HG03025 (cell line): Measurements from ENCODE around the gene TBC1D5.

ENCODE experiments used
- ATAC-seq: cut with Tn5 transposase; IDR thresholded peaks from one replicate; pipeline ENCODE4 v1.9.1; 2021; ENCODE audit warnings: mild to moderate bottlenecking, moderate library complexity; ENCODE audit not compliant: unreplicated experiment, low FRiP score

The TBC1D5 gene

GRCh38 chr3:17607905-17608304 is 134.5 kb downstream of the TBC1D5 start:
- ATAC-seq, result no peak

GRCh38 chr3:17605934-17606333 is 136.5 kb downstream of the TBC1D5 start:
- ATAC-seq, result no peak

DNA sequence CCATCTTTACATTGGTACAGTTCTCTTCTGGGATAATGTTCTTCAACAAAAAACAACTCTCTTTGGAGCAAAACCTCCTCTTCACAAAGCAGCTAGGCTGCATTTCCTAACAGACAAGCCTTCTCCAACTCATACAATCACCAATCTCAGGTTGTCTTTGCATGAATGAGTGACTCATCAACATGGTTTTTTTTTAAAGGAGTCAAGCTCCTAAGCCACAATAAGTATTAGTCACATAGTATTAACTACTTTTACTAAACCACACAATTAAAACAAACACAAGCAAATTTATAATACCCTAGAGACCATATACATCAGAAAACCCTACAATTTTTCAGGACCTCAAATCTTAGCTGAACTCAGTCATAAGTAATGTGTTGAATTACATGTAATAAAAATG is 137.4 kb downstream of the TBC1D5 start:
- no peak for ATAC-seq

- no peak for ATAC-seq
Observed at GRCh38 chr3:17602126-17602525, 140.3 kb downstream of the TBC1D5 start.

DNA sequence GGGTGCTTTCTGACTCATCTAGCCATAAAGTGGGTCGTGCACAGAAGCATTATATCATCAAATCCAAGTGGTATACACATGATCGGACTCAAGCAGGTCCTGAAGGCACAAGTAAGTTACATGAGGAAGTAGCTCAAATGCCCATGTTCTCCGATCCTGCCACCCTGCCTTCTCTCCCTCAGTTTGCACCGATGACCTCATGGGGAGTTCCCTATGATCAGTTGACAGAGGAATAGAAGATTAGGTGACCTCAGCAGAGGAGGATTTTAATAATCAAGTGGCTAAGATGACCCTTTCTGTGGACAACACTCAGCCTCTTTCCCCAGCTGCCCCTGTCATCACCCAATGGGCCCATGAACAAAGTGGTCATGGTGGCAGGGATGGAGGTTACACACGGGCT is 149.5 kb downstream of the TBC1D5 start:
- ATAC-seq, result no peak

GRCh38 chr3:17590465-17590864 is 152.0 kb downstream of the TBC1D5 start:
- ATAC-seq, result no peak

- no peak for ATAC-seq
Observed at GRCh38 chr3:17589888-17590287, 152.5 kb downstream of the TBC1D5 start.

DNA sequence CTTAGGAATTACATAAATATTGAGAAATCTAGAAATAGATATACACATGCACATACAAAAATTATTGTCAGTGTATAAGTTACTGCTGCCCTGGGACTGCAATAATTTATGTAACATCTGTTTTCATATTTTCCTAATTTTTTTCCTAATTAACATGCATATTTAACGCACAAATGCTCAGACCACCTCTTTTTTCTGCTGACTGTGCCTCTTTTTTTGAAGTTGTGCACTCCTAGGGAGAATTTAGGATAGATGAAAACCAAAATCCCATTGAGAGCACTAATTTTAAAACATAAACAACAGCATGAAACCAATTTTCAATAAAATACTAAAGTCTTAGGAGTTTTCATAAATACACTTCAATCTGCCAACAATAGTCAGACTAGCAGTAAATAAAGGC is 154.0 kb downstream of the TBC1D5 start:
- ATAC-seq, result no peak

DNA sequence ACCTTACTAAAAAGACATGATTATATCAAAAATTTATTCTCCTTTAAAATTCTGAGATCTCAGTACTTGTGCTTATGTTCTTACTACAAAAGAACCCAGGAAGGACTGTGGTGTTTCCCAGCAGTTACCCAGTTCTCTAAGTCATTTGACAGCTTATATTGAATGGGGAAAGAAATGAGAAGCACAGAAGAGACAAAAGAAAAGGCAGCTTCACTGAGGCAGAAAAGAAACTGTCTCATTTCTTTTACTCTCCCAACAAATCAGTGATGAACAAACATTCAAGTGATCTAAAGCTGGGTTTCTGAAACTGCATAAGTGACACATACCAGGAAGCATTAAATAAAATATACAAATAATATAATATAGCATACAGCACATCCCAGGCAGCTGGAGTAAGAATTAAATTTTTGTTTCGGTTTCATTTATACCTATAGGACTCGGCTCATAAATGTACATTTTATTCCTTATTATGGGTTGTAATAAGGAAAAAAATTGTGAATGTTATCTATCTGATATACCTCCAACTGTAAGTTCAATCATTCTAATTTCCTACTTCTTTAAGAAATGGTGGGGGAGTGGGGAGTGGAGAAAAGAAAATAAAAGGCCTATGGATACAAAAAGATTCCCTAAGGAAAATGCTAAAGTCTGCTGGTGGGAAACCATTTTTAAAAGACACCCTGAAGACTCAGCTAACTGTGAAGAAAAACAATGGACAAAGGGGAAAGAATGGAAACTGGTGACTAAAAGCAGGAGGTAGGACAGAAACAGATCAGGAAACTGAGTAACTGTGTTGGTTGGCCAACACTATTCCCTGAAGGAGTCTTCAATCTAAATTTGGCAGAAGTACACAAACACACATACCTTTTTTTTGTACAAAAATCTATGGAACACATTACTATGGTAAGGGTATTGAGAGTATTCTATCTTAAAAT is 156.8 kb downstream of the TBC1D5 start:
- ATAC-seq, result no peak

DNA sequence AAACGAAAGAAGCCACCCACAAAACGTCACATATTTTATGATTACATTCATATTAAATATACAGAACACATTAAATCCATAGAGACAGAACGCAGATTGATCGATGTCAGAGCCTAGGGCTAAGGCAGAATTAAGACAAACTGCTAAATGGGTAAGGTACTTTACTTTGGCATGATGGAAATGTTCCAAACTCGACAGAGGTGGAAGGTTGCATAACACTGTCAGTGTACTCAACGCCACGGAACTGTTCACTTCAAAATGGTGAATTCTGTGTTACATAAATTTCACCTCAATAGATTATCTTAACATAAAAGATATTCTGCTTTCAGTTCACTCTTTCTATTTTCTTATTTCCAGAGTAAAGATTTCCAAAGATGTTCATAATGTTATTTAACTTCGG is 158.4 kb downstream of the TBC1D5 start:
- no peak for ATAC-seq

DNA sequence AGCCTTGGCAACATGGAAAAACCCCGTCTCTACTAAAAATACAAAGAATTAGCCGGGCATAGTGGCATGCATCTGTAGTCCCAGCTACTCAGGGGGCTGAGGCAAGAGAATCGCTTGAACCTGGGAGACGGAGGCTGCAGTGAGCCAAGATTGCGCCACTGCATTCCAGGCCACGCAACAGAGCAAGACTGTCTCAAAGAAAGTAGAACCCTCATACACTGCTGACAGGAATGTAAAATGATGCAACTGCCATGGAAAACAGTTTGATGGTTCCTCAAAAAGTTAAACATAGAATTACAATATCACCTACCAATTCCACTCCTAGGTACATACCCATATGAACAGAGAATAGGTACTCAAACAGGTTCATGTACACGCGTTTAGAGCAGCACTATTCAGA is 158.9 kb downstream of the TBC1D5 start:
- ATAC-seq, result no peak

- ATAC-seq, result no peak
Observed at GRCh38 chr3:17581421-17582080, 160.9 kb downstream of the TBC1D5 start.

DNA sequence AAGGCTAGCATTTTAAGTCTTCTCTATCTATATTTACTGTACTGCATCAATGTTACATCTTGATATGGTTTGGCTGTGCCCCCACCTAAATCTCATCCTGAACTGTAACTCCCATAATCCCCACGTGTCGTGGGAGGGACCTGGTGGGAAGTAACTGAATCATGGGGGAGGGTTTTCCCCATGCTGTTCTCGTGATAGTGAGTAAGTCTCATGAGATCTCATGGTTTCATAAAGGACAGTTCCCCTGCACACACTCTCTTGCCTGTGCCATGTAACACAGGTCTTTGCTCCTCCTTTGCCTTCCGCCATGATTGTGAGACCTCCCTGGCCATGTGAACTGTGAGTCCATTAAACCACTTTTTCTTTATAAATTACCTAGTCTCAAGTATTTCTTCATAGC is 161.5 kb downstream of the TBC1D5 start:
- no peak for ATAC-seq

GRCh38 chr3:17579289-17580031 is 163.0 kb downstream of the TBC1D5 start:
- ATAC-seq, result peak; percentile 98

- ATAC-seq, result no peak
Observed at GRCh38 chr3:17577796-17578520, 164.5 kb downstream of the TBC1D5 start.

- ATAC-seq, result peak; percentile 95
Observed at GRCh38 chr3:17573396-17573795, 169.0 kb downstream of the TBC1D5 start.

DNA sequence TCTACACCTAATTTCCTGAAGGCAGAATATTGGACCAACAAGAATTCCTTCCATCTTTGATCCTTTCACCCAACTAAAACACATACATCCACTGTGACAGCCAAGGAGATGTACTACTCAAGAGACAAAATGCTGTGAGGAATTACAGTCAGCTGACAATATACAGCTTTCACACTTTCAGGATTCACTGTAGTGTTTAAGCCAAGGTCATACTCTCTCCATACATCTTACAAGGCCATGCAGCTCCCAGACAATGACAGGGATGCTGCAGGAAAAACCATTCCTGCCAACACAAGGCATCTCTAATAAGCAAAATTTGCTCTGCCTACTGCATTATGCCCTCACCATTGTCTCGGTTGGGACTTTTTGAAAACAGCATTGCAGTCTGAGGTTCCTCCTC is 170.7 kb downstream of the TBC1D5 start:
- no peak for ATAC-seq

DNA sequence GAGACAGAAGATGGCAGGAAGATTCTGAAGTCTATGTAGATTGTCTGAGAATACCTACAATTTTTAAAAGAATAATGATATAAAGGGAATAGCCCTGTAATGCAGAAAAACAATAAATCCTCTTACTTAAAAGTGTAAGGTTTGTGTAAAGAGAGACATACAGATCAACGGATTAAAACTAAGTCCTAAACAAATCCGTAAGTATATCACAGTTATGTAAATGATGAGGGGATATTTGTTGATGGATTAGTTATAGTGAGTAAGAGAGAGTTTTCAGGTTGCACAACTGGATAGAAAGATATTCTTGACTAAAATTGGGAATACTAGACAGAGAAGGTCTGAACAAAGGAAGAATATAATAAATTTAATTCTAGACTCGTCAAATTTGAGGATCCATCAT is 179.6 kb downstream of the TBC1D5 start:
- ATAC-seq, result no peak

DNA sequence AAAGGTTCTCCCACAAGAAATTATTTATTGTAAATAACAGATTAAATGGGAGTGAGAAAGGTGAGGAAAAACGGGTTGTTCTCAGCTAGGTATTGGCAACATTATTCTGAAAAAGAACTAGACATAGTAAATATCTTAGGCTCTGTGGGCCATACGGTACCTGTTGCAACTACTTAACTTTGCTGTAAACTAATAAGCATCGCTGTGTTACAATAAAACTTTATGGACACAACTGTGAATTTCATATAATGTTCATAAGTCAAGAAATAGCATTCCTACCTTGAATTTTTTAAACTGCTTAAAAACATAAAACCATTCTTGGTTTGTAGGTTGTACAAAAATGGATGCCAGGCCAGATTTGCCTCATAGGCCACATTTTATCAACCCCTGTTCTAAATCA is 183.9 kb downstream of the TBC1D5 start:
- no peak for ATAC-seq

GRCh38 chr3:17557749-17558463 is 184.5 kb downstream of the TBC1D5 start:
- ATAC-seq, result no peak
